Measurements from ENCODE around the gene HOXA10. TPM values are rescaled to one million over a fixed set of nuclear protein-coding genes. Genes with fewer than 3 reads are reported as not detected.
A peak's percentile ranks its signal among the peaks of the same experiment; 100 is the strongest.

Gene HOXA10
- total RNA-seq, 4 donors from 2014 or later = 24.6 to 61.2 (median 40.0) TPM

DNA sequence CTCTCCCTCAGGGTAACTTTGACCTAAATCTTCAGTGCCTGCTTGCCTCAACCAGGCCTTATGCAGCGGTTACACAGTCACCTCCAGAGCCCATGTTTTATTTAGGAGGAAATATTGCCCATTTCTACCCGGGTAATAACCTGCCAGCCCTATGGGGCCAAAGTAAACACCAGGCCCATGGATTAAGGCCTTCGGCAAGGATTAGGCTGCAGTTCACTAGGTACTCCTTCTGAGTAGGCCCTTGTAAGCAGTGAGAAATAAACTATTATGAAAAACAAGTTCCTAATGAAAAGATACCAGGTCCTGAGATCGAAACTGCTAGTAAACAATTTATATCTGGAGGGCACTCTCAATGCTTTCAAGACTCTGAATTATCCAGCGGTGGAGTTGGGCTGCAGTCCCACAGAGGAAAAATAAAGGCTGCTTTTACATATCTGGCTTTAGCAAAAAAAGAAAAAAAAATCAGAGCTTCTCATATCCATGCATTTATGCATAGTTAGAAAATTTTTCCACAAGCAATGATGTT lies 3.7 kb upstream of the HOXA10 start:
- intact Hi-C loops (cut with DNase I; ENCODE audit: low total_unique reads) (loop anchor here (10.0 kb wide), 1 partner anchor 1503 kb away; no protein-coding TSS in a partner anchor), in situ Hi-C loops (cut with MboI; ENCODE audit: low sequenced_read_pairs in 4 of 4) (loop anchor here in 3 of 4 donors (10.0 to 25.0 kb wide), 5 partner anchors 909 to 1416 kb away; partner anchors contain the start of gene CREB5 (in 1 of the 3))
- TF ChIP-seq, protein P1, sequence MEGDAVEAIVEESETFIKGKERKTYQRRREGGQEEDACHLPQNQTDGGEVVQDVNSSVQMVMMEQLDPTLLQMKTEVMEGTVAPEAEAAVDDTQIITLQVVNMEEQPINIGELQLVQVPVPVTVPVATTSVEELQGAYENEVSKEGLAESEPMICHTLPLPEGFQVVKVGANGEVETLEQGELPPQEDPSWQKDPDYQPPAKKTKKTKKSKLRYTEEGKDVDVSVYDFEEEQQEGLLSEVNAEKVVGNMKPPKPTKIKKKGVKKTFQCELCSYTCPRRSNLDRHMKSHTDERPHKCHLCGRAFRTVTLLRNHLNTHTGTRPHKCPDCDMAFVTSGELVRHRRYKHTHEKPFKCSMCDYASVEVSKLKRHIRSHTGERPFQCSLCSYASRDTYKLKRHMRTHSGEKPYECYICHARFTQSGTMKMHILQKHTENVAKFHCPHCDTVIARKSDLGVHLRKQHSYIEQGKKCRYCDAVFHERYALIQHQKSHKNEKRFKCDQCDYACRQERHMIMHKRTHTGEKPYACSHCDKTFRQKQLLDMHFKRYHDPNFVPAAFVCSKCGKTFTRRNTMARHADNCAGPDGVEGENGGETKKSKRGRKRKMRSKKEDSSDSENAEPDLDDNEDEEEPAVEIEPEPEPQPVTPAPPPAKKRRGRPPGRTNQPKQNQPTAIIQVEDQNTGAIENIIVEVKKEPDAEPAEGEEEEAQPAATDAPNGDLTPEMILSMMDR (IDR thresholded peaks at IDR 0.05 in 4 of 5, conservative IDR thresholded peaks at IDR 0.05 in 1 of 5) = no peak
- TF ChIP-seq POLR2A (IDR thresholded peaks at IDR 0.05) = no peak
- H3K27ac ChIP-seq = peak overlapping the region; percentile 90 to 99 (median 95)
- DNase-seq (peak in 1 of 2 donors; percentile 11), ATAC-seq (no peak)
- H3K4me1 ChIP-seq = peaks cover 42 to 63% of the 10 kb centered on the region in 2 donors
- peak overlapping the region; percentile 47 to 56 (median 52) for H3K4me3 ChIP-seq
- no peaks in the 10 kb centered on the region for H3K36me3 ChIP-seq
- no peaks in the 10 kb centered on the region for H3K9me3 ChIP-seq
- peaks cover 0 to 3% (median under 1%) of the 10 kb centered on the region in 3 donors for H3K27me3 ChIP-seq

DNA sequence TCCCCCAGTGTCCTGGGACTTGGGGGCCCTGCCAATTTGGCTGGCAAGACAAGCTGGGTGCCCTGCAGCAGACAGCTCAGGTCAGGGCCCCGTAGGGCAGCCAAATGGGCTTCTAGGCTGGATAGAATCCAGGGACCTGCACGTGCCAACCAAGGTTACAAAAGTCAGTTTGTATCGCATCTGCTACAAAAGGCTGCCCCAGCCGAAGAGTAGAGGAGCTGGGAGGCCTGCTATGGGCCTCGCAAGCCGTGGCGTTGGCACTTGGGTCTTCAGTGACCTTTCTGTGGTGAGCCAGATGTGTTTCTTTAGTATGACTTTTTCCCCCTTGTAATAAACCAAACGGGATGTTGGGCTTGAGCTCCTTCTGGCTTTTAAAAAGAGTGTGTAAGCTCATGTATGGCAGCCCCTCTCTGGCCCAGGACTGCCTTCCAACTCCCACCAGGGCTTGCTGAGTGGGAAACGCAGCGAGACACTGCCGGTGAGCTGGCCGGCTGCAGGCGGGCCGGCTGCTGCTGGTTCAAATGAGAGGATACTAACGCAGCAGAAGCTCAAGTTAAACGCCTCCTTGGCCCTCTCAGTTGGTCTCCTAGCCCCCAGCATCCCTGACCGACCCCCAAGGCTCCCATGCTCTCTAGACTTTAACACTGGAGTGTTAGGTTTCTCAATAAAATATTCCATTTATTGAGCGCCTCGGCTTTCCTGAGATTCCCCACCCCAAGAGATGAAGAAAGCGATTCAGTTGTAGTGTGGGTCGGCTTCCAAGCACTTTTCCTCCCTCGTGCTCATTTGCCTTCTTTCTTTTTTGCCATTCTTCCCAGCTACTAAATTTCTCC lies 3.1 kb upstream of the HOXA10 start:
- peak overlapping the region; percentile 90 to 99 (median 95) for H3K27ac ChIP-seq
- no peaks in the 10 kb centered on the region for H3K9me3 ChIP-seq
- TF ChIP-seq POLR2A (IDR thresholded peaks at IDR 0.05) = peak in 1 of 2 donors; percentile 53
- TF ChIP-seq, protein P1 (IDR thresholded peaks at IDR 0.05 in 4 of 5, conservative IDR thresholded peaks at IDR 0.05 in 1 of 5) = no peak
- in situ Hi-C loops (cut with MboI; ENCODE audit: low sequenced_read_pairs in 4 of 4) (loop anchor here in 3 of 4 donors (10.0 to 25.0 kb wide), 5 partner anchors 910 to 1415 kb away; partner anchors contain the start of gene CREB5 (in 1 of the 3)), intact Hi-C loops (cut with DNase I; ENCODE audit: low total_unique reads) (loop anchor here (10.0 kb wide), 1 partner anchor 1502 kb away; no protein-coding TSS in a partner anchor)
- peaks cover 35 to 56% of the 10 kb centered on the region in 2 donors for H3K4me1 ChIP-seq
- H3K4me3 ChIP-seq = peak overlapping the region; percentile 47 to 56 (median 52)
- DNase-seq (peak; percentile 21 to 70), ATAC-seq (peak in 1 of 2 donors; percentile 1)
- H3K27me3 ChIP-seq = no peaks in the 10 kb centered on the region
- H3K36me3 ChIP-seq = no peaks in the 10 kb centered on the region

DNA sequence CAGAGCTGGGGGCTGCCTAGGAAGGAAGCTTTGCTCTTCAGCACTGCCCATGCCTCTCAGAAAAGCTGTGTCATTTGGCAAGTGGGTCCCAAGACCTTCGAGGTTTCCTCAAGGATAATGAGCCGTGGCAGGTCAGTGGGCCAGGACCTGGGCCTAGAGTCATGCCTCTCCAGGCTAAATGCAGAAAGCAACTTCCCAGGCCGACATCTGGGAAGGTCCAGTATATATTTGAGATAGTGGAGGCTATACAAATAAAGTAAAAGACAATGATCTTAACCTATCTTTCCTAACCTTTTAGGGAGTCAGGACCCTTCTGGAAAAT lies 2.4 kb upstream of the HOXA10 start:
- no peak for ATAC-seq
- intact Hi-C loops (cut with DNase I; ENCODE audit: low total_unique reads) = loop anchor here (10.0 kb wide), 1 partner anchor 1502 kb away; no protein-coding TSS in a partner anchor
- H3K27ac ChIP-seq = peak overlapping the region; percentile 90 to 99 (median 95)
- no peaks in the 10 kb centered on the region for H3K36me3 ChIP-seq
- TF ChIP-seq, protein P1 (IDR thresholded peaks at IDR 0.05 in 4 of 5, conservative IDR thresholded peaks at IDR 0.05 in 1 of 5) = no peak
- TF ChIP-seq POLR2A (IDR thresholded peaks at IDR 0.05) = no peak
- DNase-seq = no peak
- H3K9me3 ChIP-seq = no peaks in the 10 kb centered on the region
- H3K27me3 ChIP-seq = no peaks in the 10 kb centered on the region
- H3K4me1 ChIP-seq = peaks cover 34 to 51% of the 10 kb centered on the region in 2 donors
- H3K4me3 ChIP-seq = peak overlapping the region; percentile 39 to 84 (median 63)
- in situ Hi-C loops (cut with MboI; ENCODE audit: low sequenced_read_pairs in 4 of 4) = loop anchor here in 3 of 4 donors (10.0 to 25.0 kb wide), 5 partner anchors 911 to 1414 kb away; partner anchors contain the start of gene CREB5 (in 1 of the 3)

- Histone ChIP-seq H3K9me3 (no peaks in the 10 kb centered on the region), H3K27ac (peak overlapping the region; percentile 90 to 99 (median 95)), H3K36me3 (no peaks in the 10 kb centered on the region), H3K27me3 (no peaks in the 10 kb centered on the region), H3K4me3 (peak overlapping the region; percentile 39 to 84 (median 63)), H3K4me1 (peaks cover 33 to 56% of the 10 kb centered on the region in 2 donors)
- DNase-seq (peak; percentile 4 to 53), ATAC-seq (no peak)
- intact Hi-C loops (cut with DNase I; ENCODE audit: low total_unique reads) (loop anchor here (10.0 kb wide), 1 partner anchor 1501 kb away; no protein-coding TSS in a partner anchor), in situ Hi-C loops (cut with MboI; ENCODE audit: low sequenced_read_pairs in 4 of 4) (loop anchor here in 3 of 4 donors (10.0 to 25.0 kb wide), 5 partner anchors 911 to 1414 kb away; partner anchors contain the start of gene CREB5 (in 1 of the 3))
- TF ChIP-seq, protein P1 (IDR thresholded peaks at IDR 0.05 in 4 of 5, conservative IDR thresholded peaks at IDR 0.05 in 1 of 5) = no peak
- TF ChIP-seq POLR2A (IDR thresholded peaks at IDR 0.05) = no peak
Observed at GRCh38 chr7:27175626-27176523, 1.8 kb upstream of the HOXA10 start.
